ENCODE measurements around the gene DCHS1.

DNA sequence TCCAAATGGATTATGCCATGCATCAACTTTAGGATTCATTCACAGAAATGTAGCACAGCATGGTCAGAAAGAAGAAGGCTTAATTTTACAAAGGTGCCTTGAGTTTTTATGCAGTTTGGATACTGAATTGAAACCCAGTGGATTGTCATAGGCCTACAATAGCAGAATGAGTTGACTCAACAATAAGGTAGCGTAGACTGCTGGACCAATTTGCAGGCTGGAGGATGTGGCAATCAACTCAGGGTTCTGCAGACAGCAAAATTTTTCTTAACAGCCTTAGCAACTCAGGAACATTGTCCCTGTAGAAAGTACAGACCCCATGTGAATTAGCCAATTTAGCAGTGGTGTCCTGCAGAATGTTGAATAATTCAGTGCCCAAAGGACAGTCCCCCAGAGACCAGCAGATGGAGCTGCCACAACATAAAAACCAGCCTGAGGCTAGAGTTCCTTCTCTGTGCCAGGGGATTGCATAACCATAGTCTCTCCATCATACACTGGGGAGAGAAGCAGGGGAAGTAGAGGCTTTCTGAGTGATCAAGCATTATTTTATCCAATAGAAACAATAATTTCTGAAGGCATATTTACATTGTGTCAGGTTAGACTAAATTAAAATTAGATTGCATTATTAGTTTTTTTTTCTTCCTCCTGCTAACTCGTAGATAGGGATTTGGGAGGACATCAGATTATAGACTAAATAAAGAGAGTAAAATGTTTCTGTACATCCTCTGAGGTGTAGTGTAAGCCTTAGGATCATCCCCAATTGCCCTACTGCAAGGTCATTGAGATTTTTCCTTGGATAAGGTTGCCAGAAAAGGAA is 47.8 kb upstream of the DCHS1 start:
- TF ChIP-seq, protein P1, sequence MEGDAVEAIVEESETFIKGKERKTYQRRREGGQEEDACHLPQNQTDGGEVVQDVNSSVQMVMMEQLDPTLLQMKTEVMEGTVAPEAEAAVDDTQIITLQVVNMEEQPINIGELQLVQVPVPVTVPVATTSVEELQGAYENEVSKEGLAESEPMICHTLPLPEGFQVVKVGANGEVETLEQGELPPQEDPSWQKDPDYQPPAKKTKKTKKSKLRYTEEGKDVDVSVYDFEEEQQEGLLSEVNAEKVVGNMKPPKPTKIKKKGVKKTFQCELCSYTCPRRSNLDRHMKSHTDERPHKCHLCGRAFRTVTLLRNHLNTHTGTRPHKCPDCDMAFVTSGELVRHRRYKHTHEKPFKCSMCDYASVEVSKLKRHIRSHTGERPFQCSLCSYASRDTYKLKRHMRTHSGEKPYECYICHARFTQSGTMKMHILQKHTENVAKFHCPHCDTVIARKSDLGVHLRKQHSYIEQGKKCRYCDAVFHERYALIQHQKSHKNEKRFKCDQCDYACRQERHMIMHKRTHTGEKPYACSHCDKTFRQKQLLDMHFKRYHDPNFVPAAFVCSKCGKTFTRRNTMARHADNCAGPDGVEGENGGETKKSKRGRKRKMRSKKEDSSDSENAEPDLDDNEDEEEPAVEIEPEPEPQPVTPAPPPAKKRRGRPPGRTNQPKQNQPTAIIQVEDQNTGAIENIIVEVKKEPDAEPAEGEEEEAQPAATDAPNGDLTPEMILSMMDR (IDR thresholded peaks at IDR 0.05) = peak; percentile 43 to 69 (median 57)
- TF ChIP-seq POLR2A (IDR thresholded peaks at IDR 0.05) (no peak), POLR2AphosphoS5 (IDR thresholded peaks at IDR 0.05) (no peak)

Data from upper lobe of left lung (tissue), 4 donors.